K562 (cell line): ENCODE results near the gene PSMB11. TPM values are rescaled to one million over a fixed set of nuclear protein-coding genes. Genes with fewer than 3 reads are reported as not detected.

Experiments
- ATF1 ChIP-seq, 2 experiments: fragments of 450-650 bp in 1 of 2; IDR thresholded peaks; 2 replicates each; pipeline ENCODE4 v1.6.1; 2016; ENCODE audit warnings: missing compliant biosample characterization in 1 of 2, missing genetic modification characterization in 1 of 2
- CXXC5 ChIP-seq: fragments of 250-450 bp; sonication (Bioruptor Pico); IDR thresholded peaks from 2 replicates; pipeline ENCODE4 v1.8.0; 2022; ENCODE audit warnings: inconsistent platforms, mild to moderate bottlenecking, moderate library complexity
- E2F8 ChIP-seq: fragments of 450-650 bp; IDR thresholded peaks from 2 replicates; pipeline ENCODE4 v1.7.1; 2018; ENCODE audit warnings: mild to moderate bottlenecking, low read depth; ENCODE audit not compliant: partially characterized antibody
- FOXA1 ChIP-seq: fragments of 450-650 bp; IDR thresholded peaks from 2 replicates; pipeline ENCODE4 v1.6.1; 2016; ENCODE audit warnings: mild to moderate bottlenecking, borderline replicate concordance
- MCM7 ChIP-seq, 2 experiments: fragments of 450-650 bp; IDR thresholded peaks; 2 replicates each; pipeline ENCODE4 v1.6.1; 2016 to 2018
- NFE2L1 ChIP-seq: fragments of 450-650 bp; IDR thresholded peaks from 2 replicates; pipeline ENCODE4 v1.6.1; 2016; ENCODE audit warnings: missing genetic modification characterization, low read depth, mild to moderate bottlenecking, missing compliant biosample characterization, moderate library complexity, borderline replicate concordance
- PBX2 ChIP-seq, 2 experiments: IDR thresholded peaks in 1 of 2; conservative IDR thresholded peaks in 1 of 2; 2 replicates each; pipeline ENCODE4 v1.6.1; 2016; ENCODE audit warnings: low read depth in 2 of 2, mild to moderate bottlenecking in 1 of 2, missing compliant biosample characterization in 1 of 2, missing genetic modification characterization in 1 of 2, moderate library complexity in 1 of 2
- RCOR1 ChIP-seq, 2 experiments: IDR thresholded peaks; 2 replicates each; pipeline ENCODE4 v1.6.1; 2012; ENCODE audit warnings: low read depth in 2 of 2, low read length in 2 of 2, borderline replicate concordance in 1 of 2, improper control_type of control experiment in 1 of 2
- SP1 ChIP-seq: sonication (generic); formaldehyde crosslinking; IDR thresholded peaks from 2 replicates; pipeline ENCODE4 v1.8.1; 2022; ENCODE audit warnings: mild to moderate bottlenecking, missing genetic modification reagents
- SRSF7 ChIP-seq: fragments of 200-400 bp; formaldehyde crosslinking; optimal IDR thresholded peaks from 2 replicates; pipeline ENCODE3; 2017; ENCODE audit warnings: mild to moderate bottlenecking, low read depth, low read length
- ZBTB49 ChIP-seq: sonication (generic); formaldehyde crosslinking; IDR thresholded peaks from 2 replicates; pipeline ENCODE4 v1.8.0; 2022; ENCODE audit warnings: missing genetic modification reagents, mild to moderate bottlenecking, borderline replicate concordance
- ZNF212 ChIP-seq: fragments of 450-650 bp; formaldehyde crosslinking; IDR thresholded peaks from 2 replicates; pipeline ENCODE4 v1.4.0; 2020; ENCODE audit warnings: mild to moderate bottlenecking
- polyA plus RNA-seq, 8 experiments: library from polyadenylated mRNA; depleted of rRNA in 4 of 8; stranded (reverse) in 5 of 8; unstranded in 3 of 8; fragments of >200 nt; fragmentation: Nextera tagmentation in 2 of 8; fragmentation: Illumina TruSeq in 1 of 8; extraction: Ambion mirVana in 2 of 8; extraction: Trizol in 1 of 8; gene quantifications; 2 replicates each; pipeline versions ENCODE4 v1.2.1 to v1.2.3, GENCODE V29; 2011 to 2014; ENCODE audit warnings: inconsistent platforms in 1 of 8, missing spikeins in 1 of 8
- total RNA-seq, 7 experiments: library from RNA; depleted of rRNA in 6 of 7; stranded (reverse); fragments of >200 nt in 6 of 7; fragmentation: Illumina TruSeq in 2 of 7; extraction: Trizol in 2 of 7; gene quantifications; 2 replicates each; pipeline versions ENCODE4 v1.2.1 to v1.2.3, GENCODE V29; 2011 to 2021; ENCODE audit warnings: low replicate concordance in 1 of 7
- TF ChIP-seq, protein P1 (sequence below): fragments of 450-650 bp; formaldehyde crosslinking; IDR thresholded peaks from 2 replicates; pipeline ENCODE4 v1.4.0; 2022; ENCODE audit warnings: missing genetic modification characterization
- TF ChIP-seq, protein P2 (sequence below), 3 experiments: fragments of 200-800 bp in 1 of 3; sonication (Bioruptor generic) in 1 of 3; sonication (generic) in 1 of 3; formaldehyde crosslinking in 1 of 3; IDR thresholded peaks; 2 replicates each; pipeline versions ENCODE4 v1.6.1 to v1.8.0; 2016 to 2022; ENCODE audit warnings: mild to moderate bottlenecking in 2 of 3, missing compliant biosample characterization in 2 of 3, missing genetic modification characterization in 2 of 3, missing genetic modification reagents in 1 of 3

The PSMB11 gene
- total and polyA plus RNA-seq, 9 of the 15 experiments (the other 6 are each of a cell fraction or from before 2014, with no cell fraction given): not detected

DNA sequence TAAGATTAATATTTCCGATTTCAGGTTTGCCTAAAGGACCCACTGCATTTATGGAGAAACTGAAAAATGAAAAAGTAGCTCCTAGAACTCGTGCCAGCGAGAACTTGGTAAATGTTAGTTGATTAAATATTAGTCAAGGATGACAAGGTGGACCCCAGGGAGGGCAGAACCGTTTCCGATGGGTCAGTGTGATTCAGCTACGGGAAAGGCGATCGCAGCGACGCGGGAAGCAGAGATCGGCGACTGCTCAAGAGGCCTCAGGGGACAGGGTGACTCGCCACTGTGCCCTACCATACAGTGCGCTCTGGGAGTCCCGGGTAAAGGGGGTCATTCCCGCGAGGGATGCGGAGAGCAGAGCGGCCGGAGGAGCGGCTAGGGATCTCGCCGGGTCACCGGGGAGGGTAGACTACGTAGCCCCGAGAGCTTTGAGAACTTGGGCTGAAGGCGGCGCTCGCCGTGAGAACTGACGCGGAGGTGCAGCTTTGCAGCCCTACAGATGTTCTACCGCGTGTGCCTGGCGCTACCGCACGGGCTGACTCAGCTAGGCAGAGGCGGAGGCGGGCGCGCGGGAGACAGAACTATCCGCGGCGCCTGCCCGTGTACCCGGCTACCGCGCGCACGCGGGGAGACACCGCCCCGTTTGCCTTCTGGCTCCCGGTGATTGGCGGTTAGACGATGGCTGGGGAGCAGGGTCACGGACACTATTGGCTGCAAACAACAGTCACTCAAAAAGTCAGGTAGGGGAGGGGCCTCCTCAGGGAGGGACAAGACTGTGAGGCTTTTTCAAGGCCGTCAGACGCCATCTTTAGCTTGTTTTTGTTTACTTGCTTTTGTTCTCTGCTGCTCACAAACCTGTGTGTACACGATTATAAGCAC lies 35.2 kb upstream of the PSMB11 start (continued):
- TF ChIP-seq, protein P1, sequence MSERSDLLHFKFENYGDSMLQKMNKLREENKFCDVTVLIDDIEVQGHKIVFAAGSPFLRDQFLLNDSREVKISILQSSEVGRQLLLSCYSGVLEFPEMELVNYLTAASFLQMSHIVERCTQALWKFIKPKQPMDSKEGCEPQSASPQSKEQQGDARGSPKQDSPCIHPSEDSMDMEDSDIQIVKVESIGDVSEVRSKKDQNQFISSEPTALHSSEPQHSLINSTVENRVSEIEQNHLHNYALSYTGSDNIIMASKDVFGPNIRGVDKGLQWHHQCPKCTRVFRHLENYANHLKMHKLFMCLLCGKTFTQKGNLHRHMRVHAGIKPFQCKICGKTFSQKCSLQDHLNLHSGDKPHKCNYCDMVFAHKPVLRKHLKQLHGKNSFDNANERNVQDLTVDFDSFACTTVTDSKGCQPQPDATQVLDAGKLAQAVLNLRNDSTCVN: no peak
- TF ChIP-seq RCOR1 (IDR thresholded peaks at IDR 0.05; ENCODE audit: borderline replicate concordance in 1 of 2, low read depth in 2 of 2, low read length in 2 of 2): 0 out of 4 replicates have a peak, but pooled peaks of 1 of the 2 experiments have one; percentile 13
- no peak for TF ChIP-seq ZBTB49 (CRISPR knock-in tag)
- TF ChIP-seq SP1 (CRISPR knock-in tag): peak; percentile 84
- TF ChIP-seq SRSF7: no peak
- TF ChIP-seq NFE2L1 (tag): no peak
- TF ChIP-seq ATF1 (CRISPR knock-in tag; IDR thresholded peaks at IDR 0.05): no peak; the same call in 1 of the 2 replicates
- peak; percentile 91 for TF ChIP-seq ATF1 (tag; IDR thresholded peaks at IDR 0.05)
- TF ChIP-seq MCM7 (IDR thresholded peaks at IDR 0.05): no peak
- peak; percentile 94 for TF ChIP-seq CXXC5 (CRISPR knock-in tag)
- TF ChIP-seq PBX2 (CRISPR knock-in tag; IDR thresholded peaks at IDR 0.05; ENCODE audit: low read depth): peak; percentile 92
- TF ChIP-seq PBX2 (tag; conservative IDR thresholded peaks at IDR 0.05; ENCODE audit: low read depth): peak; percentile 99
- TF ChIP-seq, protein P2, sequence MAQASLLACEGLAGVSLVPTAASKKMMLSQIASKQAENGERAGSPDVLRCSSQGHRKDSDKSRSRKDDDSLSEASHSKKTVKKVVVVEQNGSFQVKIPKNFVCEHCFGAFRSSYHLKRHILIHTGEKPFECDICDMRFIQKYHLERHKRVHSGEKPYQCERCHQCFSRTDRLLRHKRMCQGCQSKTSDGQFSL (CRISPR knock-in tag; IDR thresholded peaks at IDR 0.05): peak; percentile 50; the same call in 1 of the 2 replicates
- TF ChIP-seq, protein P2 (tag; IDR thresholded peaks at IDR 0.05): no peak
- peak; percentile 79 for TF ChIP-seq E2F8
- TF ChIP-seq ZNF212 (CRISPR knock-in tag): no peak
- no peak for TF ChIP-seq FOXA1
